K562 (cell line): ENCODE measurements around the gene CIB2. TPM values are rescaled to one million over a fixed set of nuclear protein-coding genes. Genes with fewer than 3 reads are reported as not detected.

Source experiments
- C11orf30 ChIP-seq: fragments of 450-650 bp; IDR thresholded peaks from 2 replicates; pipeline ENCODE4 v1.6.1; 2016; ENCODE audit warnings: low read depth, mild to moderate bottlenecking
- CBX3 ChIP-seq, 2 experiments: IDR thresholded peaks; 1 replicate in 1 of 2; 2 replicates in 1 of 2; pipeline ENCODE4 v1.6.1; 2012; ENCODE audit warnings: inconsistent platforms in 2 of 2, low read length in 2 of 2, borderline replicate concordance in 1 of 2, control low read depth in 1 of 2
- CHD4 ChIP-seq: fragments of 200-600 bp; sonication (generic); IDR thresholded peaks from 3 replicates; pipeline ENCODE4 v1.6.1; 2012; ENCODE audit warnings: low read depth, mild to moderate bottlenecking, mixed read lengths, low read length, inconsistent platforms; ENCODE audit not compliant: insufficient read depth, insufficient replicate concordance, poor library complexity, severe bottlenecking
- GTF2F1 ChIP-seq: IDR thresholded peaks from 2 replicates; pipeline ENCODE4 v1.6.1; 2011; ENCODE audit warnings: low read depth, low read length, improper control_type of control experiment
- NR2F6 ChIP-seq: fragments of 450-650 bp; formaldehyde crosslinking; IDR thresholded peaks from 2 replicates; pipeline ENCODE4 v1.4.0; 2020; ENCODE audit warnings: mild to moderate bottlenecking
- PURB ChIP-seq: sonication (generic); formaldehyde crosslinking; IDR thresholded peaks from 2 replicates; pipeline ENCODE4 v1.9.0; 2021; ENCODE audit warnings: low read depth, mild to moderate bottlenecking, missing genetic modification reagents
- RBM22 ChIP-seq: fragments of 200-400 bp; formaldehyde crosslinking; IDR thresholded peaks from 2 replicates; pipeline ENCODE4 v1.6.1; 2018; ENCODE audit warnings: low read length, low read depth; ENCODE audit not compliant: poor library complexity, severe bottlenecking
- SAP30 ChIP-seq: fragments of 200-600 bp; sonication (generic); IDR thresholded peaks from 2 replicates; pipeline ENCODE4 v1.6.1; 2012; ENCODE audit warnings: borderline replicate concordance, low read depth, mild to moderate bottlenecking, moderate library complexity, low read length, control low read depth, inconsistent platforms; ENCODE audit not compliant: insufficient read depth, poor library complexity, severe bottlenecking
- SMAD4 ChIP-seq: fragments of 250-450 bp; sonication (Bioruptor Pico); conservative IDR thresholded peaks from 2 replicates; pipeline ENCODE4 v1.8.0; 2021; ENCODE audit warnings: inconsistent platforms, mild to moderate bottlenecking, moderate library complexity
- STAT5A ChIP-seq: IDR thresholded peaks from 2 replicates; pipeline ENCODE4 v1.6.1; 2012; ENCODE audit warnings: low read length, inconsistent platforms, borderline replicate concordance
- ZNF282 ChIP-seq: sonication (generic); formaldehyde crosslinking; IDR thresholded peaks from 2 replicates; pipeline ENCODE4 v1.8.1; 2023; ENCODE audit warnings: missing genetic modification reagents
- polyA plus RNA-seq, 8 experiments: library from polyadenylated mRNA; depleted of rRNA in 4 of 8; stranded (reverse) in 5 of 8; unstranded in 3 of 8; fragments of >200 nt; fragmentation: Nextera tagmentation in 2 of 8; fragmentation: Illumina TruSeq in 1 of 8; extraction: Ambion mirVana in 2 of 8; extraction: Trizol in 1 of 8; gene quantifications; 2 replicates each; pipeline versions ENCODE4 v1.2.1 to v1.2.3, GENCODE V29; 2011 to 2014; ENCODE audit warnings: inconsistent platforms in 1 of 8, missing spikeins in 1 of 8
- total RNA-seq, 7 experiments: library from RNA; depleted of rRNA in 6 of 7; stranded (reverse); fragments of >200 nt in 6 of 7; fragmentation: Illumina TruSeq in 2 of 7; extraction: Trizol in 2 of 7; gene quantifications; 2 replicates each; pipeline versions ENCODE4 v1.2.1 to v1.2.3, GENCODE V29; 2011 to 2021; ENCODE audit warnings: low replicate concordance in 1 of 7
- TF ChIP-seq, protein P1 (sequence below): fragments of 450-650 bp; IDR thresholded peaks from 2 replicates; pipeline ENCODE4 v1.6.1; 2016; ENCODE audit warnings: mild to moderate bottlenecking, moderate library complexity
- TF ChIP-seq, protein P2 (sequence below): sonication (generic); formaldehyde crosslinking; IDR thresholded peaks from 2 replicates; pipeline ENCODE4 v1.8.0; 2022; ENCODE audit warnings: mild to moderate bottlenecking, missing genetic modification reagents

CIB2 gene
- total and polyA plus RNA-seq, 9 of the 15 experiments (the other 6 are each of a cell fraction or from before 2014, with no cell fraction given) = 1.5 to 37.4 (median 19.4) TPM

DNA sequence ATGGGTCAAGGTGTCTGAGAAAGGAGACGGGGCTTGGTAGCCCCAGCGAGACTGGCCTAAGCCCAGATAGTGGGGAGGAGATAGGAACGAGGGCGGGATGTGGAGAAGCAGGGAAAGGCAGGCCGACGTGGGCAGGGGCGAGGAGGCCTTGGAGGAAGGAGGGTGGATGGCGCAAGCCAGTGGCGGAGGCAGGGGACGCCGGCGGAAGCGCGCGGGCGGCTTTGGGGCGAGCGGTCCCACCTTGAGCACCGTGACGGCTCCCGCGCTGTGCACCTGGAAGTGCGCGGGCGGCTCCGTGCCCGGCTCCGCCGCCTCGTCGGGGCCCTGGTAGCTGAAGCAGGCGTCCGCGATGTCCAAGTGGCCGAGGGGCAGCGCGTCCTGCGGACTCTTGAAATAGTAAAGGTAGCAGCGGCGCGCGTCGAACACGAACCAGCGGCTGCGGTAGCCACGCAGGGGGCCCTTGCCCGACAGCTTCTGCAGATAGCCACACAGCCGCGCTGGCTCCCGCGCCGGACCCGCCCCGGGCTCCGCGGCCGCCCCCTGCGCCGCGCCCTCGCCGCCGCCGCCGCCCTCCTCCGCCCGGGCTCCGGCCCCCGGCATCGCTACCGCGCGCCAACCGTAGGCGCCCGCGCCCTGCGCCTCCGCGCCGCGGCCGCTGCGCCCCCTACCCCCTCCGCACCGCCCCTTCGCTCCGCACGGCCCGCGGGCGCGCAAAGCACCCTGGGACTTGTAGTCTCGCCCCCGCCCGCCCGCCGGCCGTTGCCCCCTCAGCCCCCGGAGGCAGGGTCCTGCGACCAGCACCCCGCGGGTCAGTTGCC is 54.0 kb downstream of the CIB2 start, which contains the start of gene TBC1D2B (continued):
- TF ChIP-seq SMAD4 (CRISPR knock-in tag) (0 out of 2 replicates have a peak, but pooled peaks have one; percentile 26), ZNF282 (CRISPR knock-in tag) (no peak), CBX3 (IDR thresholded peaks at IDR 0.05; ENCODE audit: borderline replicate concordance in 1 of 2, low read length in 2 of 2) (no peak), RBM22 (no peak), NR2F6 (CRISPR knock-in tag) (no peak), STAT5A (no peak), PURB (CRISPR knock-in tag) (no peak), GTF2F1 (no peak), C11orf30 (no peak), CHD4 (no peak), SAP30 (peak; percentile 67)
- TF ChIP-seq, protein P1, sequence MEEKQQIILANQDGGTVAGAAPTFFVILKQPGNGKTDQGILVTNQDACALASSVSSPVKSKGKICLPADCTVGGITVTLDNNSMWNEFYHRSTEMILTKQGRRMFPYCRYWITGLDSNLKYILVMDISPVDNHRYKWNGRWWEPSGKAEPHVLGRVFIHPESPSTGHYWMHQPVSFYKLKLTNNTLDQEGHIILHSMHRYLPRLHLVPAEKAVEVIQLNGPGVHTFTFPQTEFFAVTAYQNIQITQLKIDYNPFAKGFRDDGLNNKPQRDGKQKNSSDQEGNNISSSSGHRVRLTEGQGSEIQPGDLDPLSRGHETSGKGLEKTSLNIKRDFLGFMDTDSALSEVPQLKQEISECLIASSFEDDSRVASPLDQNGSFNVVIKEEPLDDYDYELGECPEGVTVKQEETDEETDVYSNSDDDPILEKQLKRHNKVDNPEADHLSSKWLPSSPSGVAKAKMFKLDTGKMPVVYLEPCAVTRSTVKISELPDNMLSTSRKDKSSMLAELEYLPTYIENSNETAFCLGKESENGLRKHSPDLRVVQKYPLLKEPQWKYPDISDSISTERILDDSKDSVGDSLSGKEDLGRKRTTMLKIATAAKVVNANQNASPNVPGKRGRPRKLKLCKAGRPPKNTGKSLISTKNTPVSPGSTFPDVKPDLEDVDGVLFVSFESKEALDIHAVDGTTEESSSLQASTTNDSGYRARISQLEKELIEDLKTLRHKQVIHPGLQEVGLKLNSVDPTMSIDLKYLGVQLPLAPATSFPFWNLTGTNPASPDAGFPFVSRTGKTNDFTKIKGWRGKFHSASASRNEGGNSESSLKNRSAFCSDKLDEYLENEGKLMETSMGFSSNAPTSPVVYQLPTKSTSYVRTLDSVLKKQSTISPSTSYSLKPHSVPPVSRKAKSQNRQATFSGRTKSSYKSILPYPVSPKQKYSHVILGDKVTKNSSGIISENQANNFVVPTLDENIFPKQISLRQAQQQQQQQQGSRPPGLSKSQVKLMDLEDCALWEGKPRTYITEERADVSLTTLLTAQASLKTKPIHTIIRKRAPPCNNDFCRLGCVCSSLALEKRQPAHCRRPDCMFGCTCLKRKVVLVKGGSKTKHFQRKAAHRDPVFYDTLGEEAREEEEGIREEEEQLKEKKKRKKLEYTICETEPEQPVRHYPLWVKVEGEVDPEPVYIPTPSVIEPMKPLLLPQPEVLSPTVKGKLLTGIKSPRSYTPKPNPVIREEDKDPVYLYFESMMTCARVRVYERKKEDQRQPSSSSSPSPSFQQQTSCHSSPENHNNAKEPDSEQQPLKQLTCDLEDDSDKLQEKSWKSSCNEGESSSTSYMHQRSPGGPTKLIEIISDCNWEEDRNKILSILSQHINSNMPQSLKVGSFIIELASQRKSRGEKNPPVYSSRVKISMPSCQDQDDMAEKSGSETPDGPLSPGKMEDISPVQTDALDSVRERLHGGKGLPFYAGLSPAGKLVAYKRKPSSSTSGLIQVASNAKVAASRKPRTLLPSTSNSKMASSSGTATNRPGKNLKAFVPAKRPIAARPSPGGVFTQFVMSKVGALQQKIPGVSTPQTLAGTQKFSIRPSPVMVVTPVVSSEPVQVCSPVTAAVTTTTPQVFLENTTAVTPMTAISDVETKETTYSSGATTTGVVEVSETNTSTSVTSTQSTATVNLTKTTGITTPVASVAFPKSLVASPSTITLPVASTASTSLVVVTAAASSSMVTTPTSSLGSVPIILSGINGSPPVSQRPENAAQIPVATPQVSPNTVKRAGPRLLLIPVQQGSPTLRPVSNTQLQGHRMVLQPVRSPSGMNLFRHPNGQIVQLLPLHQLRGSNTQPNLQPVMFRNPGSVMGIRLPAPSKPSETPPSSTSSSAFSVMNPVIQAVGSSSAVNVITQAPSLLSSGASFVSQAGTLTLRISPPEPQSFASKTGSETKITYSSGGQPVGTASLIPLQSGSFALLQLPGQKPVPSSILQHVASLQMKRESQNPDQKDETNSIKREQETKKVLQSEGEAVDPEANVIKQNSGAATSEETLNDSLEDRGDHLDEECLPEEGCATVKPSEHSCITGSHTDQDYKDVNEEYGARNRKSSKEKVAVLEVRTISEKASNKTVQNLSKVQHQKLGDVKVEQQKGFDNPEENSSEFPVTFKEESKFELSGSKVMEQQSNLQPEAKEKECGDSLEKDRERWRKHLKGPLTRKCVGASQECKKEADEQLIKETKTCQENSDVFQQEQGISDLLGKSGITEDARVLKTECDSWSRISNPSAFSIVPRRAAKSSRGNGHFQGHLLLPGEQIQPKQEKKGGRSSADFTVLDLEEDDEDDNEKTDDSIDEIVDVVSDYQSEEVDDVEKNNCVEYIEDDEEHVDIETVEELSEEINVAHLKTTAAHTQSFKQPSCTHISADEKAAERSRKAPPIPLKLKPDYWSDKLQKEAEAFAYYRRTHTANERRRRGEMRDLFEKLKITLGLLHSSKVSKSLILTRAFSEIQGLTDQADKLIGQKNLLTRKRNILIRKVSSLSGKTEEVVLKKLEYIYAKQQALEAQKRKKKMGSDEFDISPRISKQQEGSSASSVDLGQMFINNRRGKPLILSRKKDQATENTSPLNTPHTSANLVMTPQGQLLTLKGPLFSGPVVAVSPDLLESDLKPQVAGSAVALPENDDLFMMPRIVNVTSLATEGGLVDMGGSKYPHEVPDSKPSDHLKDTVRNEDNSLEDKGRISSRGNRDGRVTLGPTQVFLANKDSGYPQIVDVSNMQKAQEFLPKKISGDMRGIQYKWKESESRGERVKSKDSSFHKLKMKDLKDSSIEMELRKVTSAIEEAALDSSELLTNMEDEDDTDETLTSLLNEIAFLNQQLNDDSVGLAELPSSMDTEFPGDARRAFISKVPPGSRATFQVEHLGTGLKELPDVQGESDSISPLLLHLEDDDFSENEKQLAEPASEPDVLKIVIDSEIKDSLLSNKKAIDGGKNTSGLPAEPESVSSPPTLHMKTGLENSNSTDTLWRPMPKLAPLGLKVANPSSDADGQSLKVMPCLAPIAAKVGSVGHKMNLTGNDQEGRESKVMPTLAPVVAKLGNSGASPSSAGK = peak; percentile 31; the same call in 1 of the 2 replicates
- TF ChIP-seq, protein P2, sequence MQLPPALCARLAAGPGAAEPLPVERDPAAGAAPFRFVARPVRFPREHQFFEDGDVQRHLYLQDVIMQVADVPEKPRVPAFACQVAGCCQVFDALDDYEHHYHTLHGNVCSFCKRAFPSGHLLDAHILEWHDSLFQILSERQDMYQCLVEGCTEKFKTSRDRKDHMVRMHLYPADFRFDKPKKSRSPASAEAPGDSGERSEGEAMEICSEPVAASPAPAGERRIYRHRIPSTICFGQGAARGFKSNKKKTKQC (CRISPR knock-in tag) = no peak
